Measurements from ENCODE around the gene TTLL10.

Gene TTLL10

DNA sequence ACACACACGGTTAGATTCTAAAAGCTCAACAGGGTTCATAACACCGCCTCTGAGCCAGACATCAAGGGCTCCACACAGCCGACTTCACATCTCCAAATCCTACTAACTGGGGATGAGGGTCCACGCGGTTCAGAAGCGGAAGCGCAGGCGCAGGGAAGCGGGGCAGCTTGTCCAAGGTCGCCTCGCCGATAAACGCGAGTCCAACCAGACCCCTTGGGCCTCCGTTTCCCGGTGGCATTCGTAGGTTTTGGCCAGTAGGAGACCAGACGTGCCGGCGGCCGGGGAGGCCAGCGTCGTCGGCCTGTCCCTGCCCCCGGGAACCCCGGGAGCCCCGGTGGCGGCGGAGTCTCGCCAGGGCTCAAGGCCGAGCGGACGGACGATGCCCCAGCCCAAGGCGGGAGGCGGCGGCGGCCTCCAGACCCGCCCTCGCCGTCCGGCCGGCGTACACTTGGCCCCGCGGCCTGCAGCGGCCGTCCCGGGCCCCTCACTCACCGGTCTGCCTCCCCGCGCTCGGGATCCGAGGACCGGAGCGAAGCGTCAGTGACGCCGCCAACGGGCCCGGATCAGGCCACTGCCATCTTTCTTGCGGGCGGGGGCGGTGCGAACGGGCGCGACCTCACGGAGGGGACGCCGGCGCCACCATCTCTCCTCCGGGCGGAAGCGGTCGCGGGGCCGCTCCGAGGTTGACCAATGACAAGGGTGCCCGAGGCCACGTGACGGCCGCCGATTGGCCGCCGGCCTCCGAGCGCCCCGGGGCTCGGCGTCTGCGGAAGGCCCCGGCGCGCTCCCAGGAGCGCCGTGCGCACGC, 57.9 kb downstream of the TTLL10 start, which contains the start of gene SDF4:
Gene SDF4, minus strand, starts transcription at position 602 of the 808 bp plus-strand sequence. CDS start 3,229 bp downstream, outside the sequence.
- peak; percentile 98 to 99 for DNase-seq
- TF ChIP-seq GATA1 (IDR thresholded peaks at IDR 0.05; ENCODE audit: low read depth, low read length) (no peak), POLR2A (IDR thresholded peaks at IDR 0.05; ENCODE audit: low read length) (peak; percentile 75)

- TF ChIP-seq POLR2A (IDR thresholded peaks at IDR 0.05; ENCODE audit: low read length): no peak
- TF ChIP-seq GATA1 (IDR thresholded peaks at IDR 0.05; ENCODE audit: low read depth, low read length): no peak
- DNase-seq: no peak
Measured at GRCh38 chr1:1232208-1232795, 58.6 kb downstream of the TTLL10 start, which contains the start of gene B3GALT6. TSS of gene B3GALT6 (plus strand) at chr1:1232237. CDS start at chr1:1232279, 42 bp downstream.

- DNase-seq: no peak
Measured at GRCh38 chr1:1232796-1233566, 59.3 kb downstream of the TTLL10 start.

GRCh38 chr1:1233567-1233892, 59.9 kb downstream of the TTLL10 start:
- no peak for TF ChIP-seq GATA1 (IDR thresholded peaks at IDR 0.05; ENCODE audit: low read depth, low read length)
- TF ChIP-seq POLR2A (IDR thresholded peaks at IDR 0.05; ENCODE audit: low read length): no peak
- no peak for DNase-seq

More at GRCh38 chr1:1232796-1233566, 59.3 kb downstream of the TTLL10 start:
- TF ChIP-seq POLR2A (IDR thresholded peaks at IDR 0.05; ENCODE audit: low read length) (no peak), GATA1 (IDR thresholded peaks at IDR 0.05; ENCODE audit: low read depth, low read length) (no peak)

- DNase-seq: no peak
- TF ChIP-seq GATA1 (IDR thresholded peaks at IDR 0.05; ENCODE audit: low read depth, low read length) (no peak), POLR2A (IDR thresholded peaks at IDR 0.05; ENCODE audit: low read length) (no peak)
Measured at GRCh38 chr1:1234180-1234808, 60.6 kb downstream of the TTLL10 start.

GRCh38 chr1:1235016-1235744, 61.5 kb downstream of the TTLL10 start:
- DNase-seq: no peak
- TF ChIP-seq GATA1 (IDR thresholded peaks at IDR 0.05; ENCODE audit: low read depth, low read length): no peak
- no peak for TF ChIP-seq POLR2A (IDR thresholded peaks at IDR 0.05; ENCODE audit: low read length)

DNA sequence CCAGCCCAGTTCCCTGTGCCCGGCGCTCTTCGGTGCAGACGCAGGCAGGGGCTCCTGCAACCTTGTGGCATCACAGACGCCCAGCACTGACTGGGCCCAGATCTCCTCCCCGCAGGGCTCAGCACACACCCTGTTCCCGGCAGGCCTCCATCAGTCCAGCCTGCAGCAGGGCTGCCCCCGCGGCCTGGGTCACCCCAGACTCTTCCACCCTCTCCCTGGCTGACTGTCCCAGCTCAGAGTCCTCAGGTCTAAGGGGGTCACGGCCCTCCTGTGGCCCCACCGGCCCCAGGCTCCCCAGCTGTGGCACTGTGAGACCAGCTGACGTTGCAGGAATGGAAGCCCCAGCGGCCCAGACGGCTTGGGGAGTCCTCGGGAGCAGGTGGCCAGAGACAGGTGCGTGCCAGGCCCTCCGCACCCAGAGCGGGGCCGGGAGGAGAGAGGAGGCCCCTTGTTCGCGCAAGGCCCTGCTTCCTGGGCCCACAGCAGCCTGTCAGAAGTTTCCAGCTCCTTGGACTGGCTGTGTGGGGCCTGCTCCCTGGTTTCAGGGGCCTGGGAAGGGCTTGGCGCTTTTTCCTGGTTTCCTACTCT, 62.6 kb downstream of the TTLL10 start:
- DNase-seq: no peak
- TF ChIP-seq POLR2A (IDR thresholded peaks at IDR 0.05; ENCODE audit: low read length) (no peak), GATA1 (IDR thresholded peaks at IDR 0.05; ENCODE audit: low read depth, low read length) (no peak)

- no peak for DNase-seq
- TF ChIP-seq GATA1 (IDR thresholded peaks at IDR 0.05; ENCODE audit: low read depth, low read length) (no peak), POLR2A (IDR thresholded peaks at IDR 0.05; ENCODE audit: low read length) (no peak)
Measured at GRCh38 chr1:1236945-1237873, 63.5 kb downstream of the TTLL10 start.

GRCh38 chr1:1237874-1238701, 64.4 kb downstream of the TTLL10 start:
- DNase-seq: no peak
- TF ChIP-seq POLR2A (IDR thresholded peaks at IDR 0.05; ENCODE audit: low read length) (no peak), GATA1 (IDR thresholded peaks at IDR 0.05; ENCODE audit: low read depth, low read length) (no peak)

DNA sequence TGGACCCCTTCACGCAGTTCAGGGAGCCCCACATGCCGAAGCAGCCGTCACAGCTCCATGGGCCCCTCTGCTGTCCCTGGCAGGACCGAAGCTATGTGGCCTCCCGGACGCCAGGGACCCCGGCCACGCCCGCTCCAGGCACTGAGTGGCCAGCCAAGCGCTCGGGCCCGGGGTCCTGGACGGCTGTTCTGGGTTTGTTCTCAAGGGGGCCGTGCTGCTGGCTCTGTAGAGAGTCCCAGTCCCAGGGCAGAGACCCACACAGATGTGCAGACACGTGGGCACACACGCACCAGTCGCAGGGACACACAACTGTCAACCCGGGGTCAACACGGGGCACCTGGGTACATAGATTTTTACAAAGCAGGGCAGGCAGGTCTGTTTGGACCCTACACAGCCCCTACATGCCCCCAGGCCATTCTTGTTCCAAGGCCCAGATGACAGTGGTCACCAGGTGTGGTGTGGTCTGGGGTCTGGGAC, 65.1 kb downstream of the TTLL10 start:
- DNase-seq: no peak
- TF ChIP-seq GATA1 (IDR thresholded peaks at IDR 0.05; ENCODE audit: low read depth, low read length): no peak

DNA sequence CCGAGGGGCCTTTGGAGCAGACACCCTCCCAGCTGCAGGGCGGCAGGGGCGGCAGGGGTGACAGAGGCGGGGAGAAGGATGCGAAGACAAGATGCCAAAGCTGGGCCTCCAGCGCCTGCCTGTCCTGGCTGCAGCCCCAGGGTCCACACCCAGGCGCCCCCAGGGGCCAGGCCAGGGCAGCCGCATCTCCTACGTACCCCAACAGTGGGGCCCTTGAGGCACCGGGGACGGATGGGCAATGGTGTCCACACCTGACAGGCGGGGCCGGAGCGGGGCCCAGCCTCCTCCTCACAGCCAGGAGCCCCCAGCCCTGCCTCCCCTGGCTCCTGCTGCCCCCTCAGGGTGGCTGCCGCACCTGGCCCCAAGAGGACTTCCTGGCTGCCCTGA, 65.5 kb downstream of the TTLL10 start:
- no peak for TF ChIP-seq GATA1 (IDR thresholded peaks at IDR 0.05; ENCODE audit: low read depth, low read length)
- no peak for TF ChIP-seq POLR2A (IDR thresholded peaks at IDR 0.05; ENCODE audit: low read length)
- peak in 1 of 2 experiments; percentile 31 for DNase-seq
